CD14-positive monocyte (primary cell): Measurements from ENCODE around the gene NDRG4. TPM values are rescaled to one million over a fixed set of nuclear protein-coding genes. Genes with fewer than 3 reads are reported as not detected.
A peak's percentile ranks its signal among the peaks of the same experiment; 100 is the strongest.

Source experiments
- DNase-seq, 3 donors: peaks; one replicate each; pipeline ENCODE4 v3.0.0-alpha.2; 2011 to 2022
- H2AFZ ChIP-seq: 2 replicates; pipeline ENCODE4 v1.6.0; 2012; ENCODE audit warnings: mild to moderate bottlenecking, low read depth, low read length, inconsistent platforms; ENCODE audit not compliant: insufficient read depth, poor library complexity, severe bottlenecking
- H3K27ac ChIP-seq, 2 donors: 1 replicate in 1 of 2; 2 replicates in 1 of 2; pipeline ENCODE4 v1.5.1; 2012 to 2013; ENCODE audit warnings: low read length in 2 of 2, control low read depth in 1 of 2, inconsistent platforms in 1 of 2, low read depth in 1 of 2, mild to moderate bottlenecking in 1 of 2
- H3K27me3 ChIP-seq, 2 donors: one replicate each; pipeline versions ENCODE4 v1.6.0 to v1.6.1; 2011 to 2013; ENCODE audit warnings: low read length in 2 of 2; ENCODE audit not compliant: control insufficient read depth in 2 of 2, insufficient read depth in 2 of 2
- H3K36me3 ChIP-seq, 2 donors: replicated peaks in 1 of 2; 1 replicate in 1 of 2; 2 replicates in 1 of 2; pipeline versions ENCODE4 v1.5.1 to v1.6.1; 2012 to 2013; ENCODE audit warnings: low read length in 2 of 2, control low read depth in 1 of 2, inconsistent platforms in 1 of 2, mild to moderate bottlenecking in 1 of 2; ENCODE audit not compliant: insufficient read depth in 2 of 2, control insufficient read depth in 1 of 2
- H3K4me1 ChIP-seq, 2 donors: 1 replicate in 1 of 2; 2 replicates in 1 of 2; pipeline versions ENCODE4 v1.5.1 to v1.6.1; 2012 to 2013; ENCODE audit warnings: low read length in 2 of 2, control low read depth in 1 of 2, inconsistent platforms in 1 of 2, mild to moderate bottlenecking in 1 of 2, moderate library complexity in 1 of 2; ENCODE audit not compliant: insufficient read depth in 2 of 2, control insufficient read depth in 1 of 2
- H3K4me2 ChIP-seq: replicated peaks from 2 replicates; pipeline ENCODE3; 2012; ENCODE audit warnings: low read length, moderate library complexity, mild to moderate bottlenecking; ENCODE audit not compliant: poor library complexity, severe bottlenecking; ENCODE audit errors: extremely low read depth
- H3K4me3 ChIP-seq, 3 experiments: fragments of 200-600 bp in 1 of 3; sonication (generic) in 1 of 3; replicated peaks in 1 of 3; 1 replicate in 2 of 3; 2 replicates in 1 of 3; pipeline ENCODE4 v1.5.1; 2011 to 2013; ENCODE audit warnings: low read length in 3 of 3, mild to moderate bottlenecking in 3 of 3, control low read depth in 2 of 3, low read depth in 2 of 3, inconsistent platforms in 1 of 3, moderate library complexity in 1 of 3
- H3K79me2 ChIP-seq: 2 replicates; pipeline ENCODE4 v1.6.0; 2012; ENCODE audit warnings: mild to moderate bottlenecking, control low read depth, inconsistent platforms, low read length, moderate library complexity; ENCODE audit not compliant: insufficient read depth
- H3K9ac ChIP-seq: 2 replicates; pipeline ENCODE4 v1.6.0; 2017; ENCODE audit warnings: low read length, mild to moderate bottlenecking; ENCODE audit not compliant: insufficient read depth, poor library complexity, severe bottlenecking
- H3K9me3 ChIP-seq, 2 donors: replicated peaks in 1 of 2; 1 replicate in 1 of 2; 2 replicates in 1 of 2; pipeline versions ENCODE4 v1.5.1 to v1.6.1; 2012 to 2013; ENCODE audit warnings: low read length in 2 of 2, control low read depth in 1 of 2; ENCODE audit not compliant: control insufficient read depth in 1 of 2, insufficient read depth in 1 of 2
- H4K20me1 ChIP-seq: 2 replicates; pipeline ENCODE4 v1.6.0; 2012; ENCODE audit warnings: mild to moderate bottlenecking, low read length, control low read depth, moderate library complexity; ENCODE audit not compliant: insufficient read depth
- H3K27ac Mint-ChIP-seq, 7 donors: one replicate each; pipeline ENCODE4 v1.8.0; 2020; ENCODE audit warnings: mild to moderate bottlenecking in 7 of 7, mixed read lengths in 7 of 7, moderate library complexity in 6 of 7, inconsistent platforms in 2 of 7
- H3K27me3 Mint-ChIP-seq, 3 donors: one replicate each; pipeline ENCODE4 v1.8.0; 2021 to 2022; ENCODE audit warnings: low read depth in 3 of 3, mild to moderate bottlenecking in 3 of 3, mixed read lengths in 3 of 3, moderate library complexity in 3 of 3, inconsistent platforms in 1 of 3
- H3K36me3 Mint-ChIP-seq, 2 donors: one replicate each; pipeline ENCODE4 v1.8.0; 2020; ENCODE audit warnings: mixed read lengths in 2 of 2, inconsistent platforms in 1 of 2, mild to moderate bottlenecking in 1 of 2
- H3K4me1 Mint-ChIP-seq: one replicate; pipeline ENCODE4 v1.8.0; 2020; ENCODE audit warnings: mild to moderate bottlenecking, mixed read lengths
- H3K4me3 Mint-ChIP-seq, 2 donors: one replicate each; pipeline ENCODE4 v1.8.0; 2020; ENCODE audit warnings: mild to moderate bottlenecking in 2 of 2, mixed read lengths in 2 of 2, moderate library complexity in 1 of 2
- H3K9me3 Mint-ChIP-seq, 7 donors: one replicate each; pipeline ENCODE4 v1.8.0; 2020 to 2022; ENCODE audit warnings: mixed read lengths in 7 of 7, mild to moderate bottlenecking in 6 of 7, moderate library complexity in 6 of 7, inconsistent platforms in 2 of 7
- WGBS: methylation state at CpG from one replicate; pipeline ENCODE4 v1.1.5; 2013; ENCODE audit warnings: missing lambda C conversion rate; ENCODE audit not compliant: insufficient coverage; 5-methylcytosine and 5-hydroxymethylcytosine counted together
- intact Hi-C, 2 donors: fragments of 100-400 bp; cut with micrococcal nuclease; formaldehyde crosslinking; loops; one replicate each; pipeline versions ENCODE4 v1.15.0 to v1.15.1; 2023
- polyA plus RNA-seq, 3 donors: library from polyadenylated mRNA; depleted of rRNA in 1 of 3; unstranded in 2 of 3; stranded (reverse) in 1 of 3; fragments of 300-500 nt in 2 of 3; fragments of >200 nt in 1 of 3; fragmentation: Illumina TruSeq in 2 of 3; gene quantifications; 1 replicate in 2 of 3; 2 replicates in 1 of 3; pipeline ENCODE4 v1.2.3, GENCODE V29; 2012 to 2021
- TF ChIP-seq, protein P1 (sequence below): fragments of 200-600 bp; IDR thresholded peaks from one replicate; pipeline ENCODE4 v1.8.0; 2022; ENCODE audit warnings: antibody characterized with exemption, mild to moderate bottlenecking

The NDRG4 gene
- polyA plus RNA-seq, 3 donors: not detected

DNA sequence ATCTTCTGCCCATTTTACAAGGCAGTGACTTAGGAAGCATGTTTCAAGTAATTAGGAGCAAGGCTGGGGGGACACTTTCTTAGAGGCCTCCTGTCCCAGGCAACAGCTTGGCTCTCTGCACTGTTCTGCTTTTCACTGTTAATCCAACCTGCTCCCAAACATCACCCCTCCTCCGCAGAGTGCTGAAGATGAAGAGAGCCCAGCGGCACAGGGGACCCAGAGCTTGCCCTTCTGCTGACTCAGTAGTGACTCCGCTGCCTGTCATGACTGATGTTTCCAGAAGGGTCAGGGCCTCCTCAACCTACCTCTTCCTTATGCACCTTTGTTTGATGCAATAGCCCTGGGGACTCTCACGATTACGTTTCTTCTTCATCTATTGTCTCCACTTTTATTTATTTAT, 38.9 kb upstream of the NDRG4 start:
- TF ChIP-seq, protein P1, sequence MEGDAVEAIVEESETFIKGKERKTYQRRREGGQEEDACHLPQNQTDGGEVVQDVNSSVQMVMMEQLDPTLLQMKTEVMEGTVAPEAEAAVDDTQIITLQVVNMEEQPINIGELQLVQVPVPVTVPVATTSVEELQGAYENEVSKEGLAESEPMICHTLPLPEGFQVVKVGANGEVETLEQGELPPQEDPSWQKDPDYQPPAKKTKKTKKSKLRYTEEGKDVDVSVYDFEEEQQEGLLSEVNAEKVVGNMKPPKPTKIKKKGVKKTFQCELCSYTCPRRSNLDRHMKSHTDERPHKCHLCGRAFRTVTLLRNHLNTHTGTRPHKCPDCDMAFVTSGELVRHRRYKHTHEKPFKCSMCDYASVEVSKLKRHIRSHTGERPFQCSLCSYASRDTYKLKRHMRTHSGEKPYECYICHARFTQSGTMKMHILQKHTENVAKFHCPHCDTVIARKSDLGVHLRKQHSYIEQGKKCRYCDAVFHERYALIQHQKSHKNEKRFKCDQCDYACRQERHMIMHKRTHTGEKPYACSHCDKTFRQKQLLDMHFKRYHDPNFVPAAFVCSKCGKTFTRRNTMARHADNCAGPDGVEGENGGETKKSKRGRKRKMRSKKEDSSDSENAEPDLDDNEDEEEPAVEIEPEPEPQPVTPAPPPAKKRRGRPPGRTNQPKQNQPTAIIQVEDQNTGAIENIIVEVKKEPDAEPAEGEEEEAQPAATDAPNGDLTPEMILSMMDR: no peak
- H3K4me3 ChIP-seq: no peak overlapping the region
- no peak for DNase-seq
- H3K27ac ChIP-seq: no peak overlapping the region
- H2AFZ ChIP-seq: no peak overlapping the region
- peaks cover 48 to 79% (median 56%) of the 10 kb centered on the region in 3 donors for H3K27me3 Mint-ChIP-seq
- no peak overlapping the region for H3K27ac Mint-ChIP-seq
- WGBS: 89% methylated on average over 3 of the region's 5 CpGs
- H3K27me3 ChIP-seq: peaks cover 29 to 43% of the 10 kb centered on the region in 2 donors
- H3K79me2 ChIP-seq: no peaks in the 10 kb centered on the region
- no peaks in the 10 kb centered on the region for H3K36me3 ChIP-seq
- H3K36me3 Mint-ChIP-seq: peaks cover 0 to 2% of the 10 kb centered on the region in 2 donors
- no peaks in the 10 kb centered on the region for H4K20me1 ChIP-seq
- H3K4me3 Mint-ChIP-seq: peak overlapping the region in 1 of 2 donors; percentile 11
- peaks cover 0 to 6% of the 10 kb centered on the region in 2 donors for H3K4me1 ChIP-seq
- H3K4me1 Mint-ChIP-seq: peaks cover 16% of the 10 kb centered on the region
- intact Hi-C loops: no loop called here
- peaks cover 0 to 8% of the 10 kb centered on the region in 2 donors for H3K9me3 ChIP-seq
- H3K9ac ChIP-seq: no peak overlapping the region
- H3K9me3 Mint-ChIP-seq: peaks cover 0 to 12% (median 2%) of the 10 kb centered on the region in 7 donors
- H3K4me2 ChIP-seq: no peak overlapping the region

DNA sequence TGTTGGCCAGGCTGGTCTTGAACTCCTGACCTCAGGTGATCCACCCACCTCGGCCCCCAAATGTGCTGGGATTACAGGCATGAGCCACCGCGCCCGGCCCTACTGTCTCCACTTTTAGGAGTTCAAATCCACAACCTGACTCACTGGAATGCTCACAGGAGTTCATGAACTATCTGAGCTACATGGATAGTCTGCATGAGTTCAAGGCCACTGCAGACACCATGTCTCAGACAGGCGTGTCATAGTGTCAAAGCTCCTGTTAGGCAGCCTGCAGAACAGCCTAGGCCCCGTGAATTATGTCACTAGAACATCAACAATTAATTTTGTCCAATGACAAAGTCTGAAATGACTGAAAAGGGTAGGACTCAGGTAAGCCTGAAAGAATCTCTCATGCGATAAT, 38.3 kb upstream of the NDRG4 start:
- H4K20me1 ChIP-seq: no peaks in the 10 kb centered on the region
- no peak overlapping the region for H3K27ac ChIP-seq
- TF ChIP-seq, protein P1: no peak
- H3K9me3 ChIP-seq: peaks cover 0 to 11% of the 10 kb centered on the region in 2 donors
- WGBS: 100% methylated on average over 3 of the region's 7 CpGs
- no peak overlapping the region for H3K4me3 ChIP-seq
- intact Hi-C loops: no loop called here
- Mint-ChIP-seq H3K27ac (no peak overlapping the region), H3K4me3 (peak overlapping the region in 1 of 2 donors; percentile 59), H3K4me1 (peaks cover 15% of the 10 kb centered on the region), H3K36me3 (peaks cover 0 to 2% of the 10 kb centered on the region in 2 donors), H3K27me3 (peaks cover 53 to 81% (median 61%) of the 10 kb centered on the region in 3 donors), H3K9me3 (peaks cover 0 to 12% (median 2%) of the 10 kb centered on the region in 7 donors)
- H2AFZ ChIP-seq: no peak overlapping the region
- peaks cover 35 to 47% of the 10 kb centered on the region in 2 donors for H3K27me3 ChIP-seq
- DNase-seq: no peak
- no peaks in the 10 kb centered on the region for H3K79me2 ChIP-seq
- no peak overlapping the region for H3K4me2 ChIP-seq
- peaks cover 0 to 6% of the 10 kb centered on the region in 2 donors for H3K4me1 ChIP-seq
- H3K36me3 ChIP-seq: no peaks in the 10 kb centered on the region
- H3K9ac ChIP-seq: no peak overlapping the region
